Left colon (tissue), 2 donors: ENCODE data around the gene HEATR3. TPM values are rescaled to one million over a fixed set of nuclear protein-coding genes. Genes with fewer than 3 reads are reported as not detected.

Experiments used
- ATAC-seq: fragments of 200-7000 bp; cut with Tn5 transposase; one replicate; pipeline ENCODE4 v1.9.1; 2020; ENCODE audit warnings: mild to moderate bottlenecking, moderate library complexity
- DNase-seq, 2 donors: peaks; one replicate each; pipeline ENCODE4 v3.0.0-alpha.2; 2020
- intact Hi-C, 2 donors: fragments of 100-400 bp; cut with DNase I in 1 of 2; cut with micrococcal nuclease in 1 of 2; formaldehyde crosslinking; loops; one replicate each; pipeline versions ENCODE4 v1.11.2 to v1.14.0; 2022; cut with DNase I, micrococcal nuclease
- total RNA-seq, 2 donors: library from RNA; stranded (reverse); fragmentation: NEBNext Ultra II Directional; extraction: Animal tissue kit (Norgen Biotek cat#: 25700); gene quantifications; one replicate each; pipeline ENCODE4 v1.2.1, GENCODE V29; 2021
- donor health status: DM: no; HTN: no; CAD: no.
- donor health status: DM: yes; HTN: yes; CAD: no.

HEATR3 gene
- total RNA-seq, 2 donors from 2014 or later, result 17.4 to 22.5 TPM

DNA sequence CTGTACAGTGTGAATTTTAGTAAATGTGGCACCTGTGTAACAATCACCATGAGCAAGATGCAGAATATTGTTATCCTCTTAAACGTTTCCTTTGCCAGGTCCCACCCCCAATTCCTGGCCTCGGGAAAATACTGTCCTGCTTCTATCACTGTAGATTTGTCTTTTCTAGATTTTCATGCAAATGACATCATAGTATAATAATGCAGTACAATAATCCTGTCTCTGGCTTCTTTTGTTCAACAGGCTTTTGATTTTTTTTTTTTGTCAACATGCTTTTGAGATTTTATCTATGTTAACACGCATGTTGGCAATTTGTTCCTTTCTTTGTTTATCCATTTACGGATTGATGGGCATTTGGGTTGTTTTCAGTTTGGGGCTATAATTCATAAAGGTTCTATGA is 20.4 kb upstream of the HEATR3 start:
- intact Hi-C loops, result no loop called here
- ATAC-seq, result no peak
- no peak for DNase-seq

DNA sequence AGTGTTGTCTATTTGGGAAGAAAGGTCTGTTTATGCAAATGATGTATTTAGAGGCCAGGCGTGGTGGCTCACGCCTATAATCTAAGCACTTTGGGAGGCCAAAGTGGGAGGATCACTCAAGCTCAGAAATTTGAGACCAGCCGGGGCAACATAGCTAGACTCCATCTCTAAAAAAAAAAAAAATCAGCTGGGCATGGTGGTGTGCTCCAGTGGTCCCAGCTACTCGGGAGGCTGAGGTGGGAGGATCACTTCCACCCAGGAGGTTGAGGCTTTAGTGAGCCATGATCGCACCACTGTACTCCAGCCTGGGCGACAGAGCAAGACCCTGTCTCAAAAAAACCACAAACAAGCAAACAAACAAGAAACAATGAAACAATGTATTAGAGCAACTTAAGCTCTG is 18.9 kb upstream of the HEATR3 start:
- intact Hi-C loops, result no loop called here
- ATAC-seq (no peak), DNase-seq (no peak)

DNA sequence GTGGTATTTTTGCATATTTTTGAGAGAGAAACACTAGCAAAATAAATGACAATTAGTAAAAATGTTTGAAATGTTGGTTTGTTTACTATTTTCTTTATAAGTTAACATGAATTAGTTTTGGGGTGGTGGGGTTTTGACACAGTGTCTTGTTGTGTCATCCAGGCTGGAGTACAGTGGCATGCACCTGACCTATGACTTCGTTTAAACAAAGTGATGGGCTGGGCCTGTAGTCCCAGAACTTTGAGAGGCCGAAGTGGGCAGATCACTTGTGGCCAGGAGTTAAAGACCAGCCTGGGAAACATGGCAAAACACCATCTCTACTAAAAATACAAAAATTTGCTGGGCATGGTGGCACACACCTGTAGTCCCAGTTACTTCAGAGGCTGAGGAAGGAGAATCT is 17.9 kb upstream of the HEATR3 start:
- DNase-seq, result no peak
- no peak for ATAC-seq
- intact Hi-C loops, result no loop called here

DNA sequence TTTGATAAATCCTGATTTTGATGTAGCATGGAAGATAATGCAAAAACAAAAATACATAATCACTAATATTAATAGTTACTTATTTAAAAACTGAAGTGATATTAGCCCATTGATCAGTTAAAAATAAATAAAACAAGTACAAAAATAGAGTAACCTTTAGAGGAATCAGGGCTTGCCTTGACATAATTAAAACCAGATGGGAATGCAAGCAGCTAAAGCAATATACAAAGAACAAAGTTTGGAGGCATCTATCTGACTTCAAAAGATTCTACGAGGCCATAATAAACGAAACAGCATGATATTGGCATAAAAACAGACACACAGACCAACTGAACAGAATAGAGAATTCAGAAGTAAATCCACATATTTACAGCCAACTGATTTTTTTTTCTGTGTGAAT is 15.0 kb upstream of the HEATR3 start:
- ATAC-seq (no peak), DNase-seq (no peak)
- intact Hi-C loops, result no loop called here

DNA sequence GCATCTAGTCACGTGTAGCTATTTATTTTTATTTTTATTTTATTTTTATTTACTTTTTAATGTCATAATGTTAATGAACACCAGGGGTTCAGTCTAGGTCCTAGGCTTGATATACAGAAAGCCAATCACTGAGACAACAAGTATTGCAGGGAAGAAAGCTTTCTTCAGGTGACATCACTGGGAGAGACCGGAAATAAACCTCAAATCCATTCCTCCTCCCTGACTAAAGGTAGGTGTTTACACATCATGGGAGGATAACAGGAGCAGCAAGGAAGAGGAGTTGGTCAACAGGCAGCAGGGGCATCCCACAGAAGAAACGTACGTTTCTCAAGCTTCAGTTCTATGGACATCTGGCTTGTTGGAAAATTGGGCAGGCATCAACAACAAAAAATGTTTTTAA is 9.5 kb upstream of the HEATR3 start:
- DNase-seq, result no peak
- no peak for ATAC-seq
- intact Hi-C loops, result no loop called here

DNA sequence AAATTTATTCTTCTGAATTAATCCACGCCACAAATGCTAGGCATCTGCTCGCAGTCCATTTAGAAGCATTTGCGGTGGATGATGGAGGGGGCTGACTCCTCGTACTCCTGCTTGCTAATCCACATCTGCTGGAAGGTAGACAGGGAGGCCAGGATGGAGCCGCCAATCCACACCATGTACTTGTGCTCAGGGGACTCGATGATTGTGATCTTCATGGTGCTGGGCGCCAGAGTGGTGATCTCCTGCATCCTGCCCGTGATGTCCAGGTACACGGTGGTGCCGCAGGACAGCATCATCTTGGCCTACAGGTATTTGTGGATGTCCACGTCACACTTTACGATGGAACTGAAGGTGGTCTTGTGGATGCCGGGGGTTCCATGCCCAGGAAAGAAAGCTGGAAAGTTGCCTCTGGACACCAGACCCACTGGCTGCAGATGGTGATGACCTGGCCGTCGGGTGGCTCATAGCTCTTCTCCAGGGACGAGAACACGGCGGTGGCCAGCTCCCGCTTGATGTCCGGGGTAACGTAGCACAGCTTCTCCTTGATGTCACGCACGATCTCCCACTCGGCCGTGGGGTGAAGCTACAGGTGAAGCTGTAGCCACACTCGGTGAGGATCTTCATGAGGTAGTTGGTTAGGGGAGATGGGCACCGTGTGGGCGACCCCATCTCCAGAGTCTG is 7.5 kb upstream of the HEATR3 start:
- no peak for DNase-seq
- intact Hi-C loops, result no loop called here
- no peak for ATAC-seq

DNA sequence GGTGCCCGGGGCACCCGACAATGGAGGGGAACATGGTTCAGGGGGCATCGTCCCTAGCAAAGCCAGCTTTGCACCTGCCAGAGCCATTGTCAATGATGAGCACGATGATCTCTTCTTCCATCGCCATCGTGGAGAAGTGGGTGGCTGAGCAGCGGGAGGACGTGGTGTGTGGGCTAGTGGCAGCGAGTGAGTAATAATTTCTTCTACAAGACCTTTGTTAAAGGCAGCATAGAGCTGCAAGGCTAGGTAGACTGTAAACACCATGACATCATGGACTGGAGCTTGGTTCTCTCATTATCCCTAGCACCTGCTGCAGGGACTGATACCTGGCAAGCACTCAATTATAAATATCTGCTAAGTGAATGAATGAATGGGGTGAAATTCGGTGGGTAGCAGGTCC is 6.7 kb upstream of the HEATR3 start:
- DNase-seq (no peak), ATAC-seq (no peak)
- intact Hi-C loops, result no loop called here

DNA sequence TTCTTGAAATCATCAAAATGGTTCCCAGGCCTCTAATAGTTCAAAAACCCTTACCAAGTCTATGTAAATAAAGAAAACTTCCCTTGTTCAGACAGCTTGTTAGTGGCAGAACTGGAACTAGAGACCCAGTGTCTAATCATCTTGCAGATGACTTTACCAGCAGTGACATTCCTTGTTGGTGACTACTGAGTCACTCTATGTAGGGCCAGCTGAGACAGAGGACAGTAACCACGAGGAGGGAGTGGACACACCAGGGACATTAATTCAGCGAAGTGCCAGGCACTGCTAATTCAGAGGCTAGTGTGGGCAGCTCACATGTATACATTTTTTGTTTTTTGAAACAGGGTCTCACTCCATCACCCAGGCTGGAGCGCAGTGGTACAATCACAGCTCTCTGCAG is 6.1 kb upstream of the HEATR3 start:
- ATAC-seq (no peak), DNase-seq (no peak)
- intact Hi-C loops, result no loop called here

DNA sequence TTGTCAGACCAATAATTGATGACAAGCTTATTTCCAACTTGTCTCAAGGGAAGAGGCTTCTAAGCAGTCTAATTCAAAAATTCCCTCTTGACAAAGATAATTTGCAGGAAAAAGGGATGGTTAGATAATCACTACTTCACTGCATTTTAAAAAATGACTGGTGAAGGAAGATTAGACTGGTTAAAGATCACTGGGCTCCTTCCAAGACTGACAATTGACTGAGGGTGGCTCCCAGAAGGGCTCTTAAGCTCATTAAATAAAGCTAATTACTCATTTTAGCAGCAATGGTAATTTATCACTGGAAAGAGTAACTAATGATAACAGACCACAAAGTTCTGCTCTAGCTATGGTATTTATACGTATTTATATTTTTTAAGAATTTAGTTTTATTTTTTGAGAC is 4.4 kb upstream of the HEATR3 start:
- ATAC-seq, result no peak
- intact Hi-C loops, result no loop called here
- no peak for DNase-seq

DNA sequence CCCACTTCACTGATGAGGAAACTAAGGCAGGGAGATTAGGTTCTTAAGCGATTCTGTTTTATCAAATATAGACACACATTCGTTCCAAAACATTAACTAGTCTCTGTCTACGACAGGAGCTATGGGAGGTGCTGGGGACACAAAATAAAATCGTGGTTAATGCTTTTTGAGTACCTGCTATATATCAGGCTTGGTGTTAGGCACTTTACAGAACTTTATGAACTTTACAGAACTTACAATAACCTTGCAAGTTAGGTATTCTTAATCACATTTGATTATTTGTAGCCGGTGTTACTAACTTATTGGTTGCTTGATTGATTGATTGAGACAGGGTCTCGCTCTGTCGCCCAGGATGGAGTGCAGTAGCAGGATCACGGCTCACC is 538 bp upstream of the HEATR3 start:
- DNase-seq, result no peak
- no peak for ATAC-seq
- intact Hi-C loops, result no loop called here

DNA sequence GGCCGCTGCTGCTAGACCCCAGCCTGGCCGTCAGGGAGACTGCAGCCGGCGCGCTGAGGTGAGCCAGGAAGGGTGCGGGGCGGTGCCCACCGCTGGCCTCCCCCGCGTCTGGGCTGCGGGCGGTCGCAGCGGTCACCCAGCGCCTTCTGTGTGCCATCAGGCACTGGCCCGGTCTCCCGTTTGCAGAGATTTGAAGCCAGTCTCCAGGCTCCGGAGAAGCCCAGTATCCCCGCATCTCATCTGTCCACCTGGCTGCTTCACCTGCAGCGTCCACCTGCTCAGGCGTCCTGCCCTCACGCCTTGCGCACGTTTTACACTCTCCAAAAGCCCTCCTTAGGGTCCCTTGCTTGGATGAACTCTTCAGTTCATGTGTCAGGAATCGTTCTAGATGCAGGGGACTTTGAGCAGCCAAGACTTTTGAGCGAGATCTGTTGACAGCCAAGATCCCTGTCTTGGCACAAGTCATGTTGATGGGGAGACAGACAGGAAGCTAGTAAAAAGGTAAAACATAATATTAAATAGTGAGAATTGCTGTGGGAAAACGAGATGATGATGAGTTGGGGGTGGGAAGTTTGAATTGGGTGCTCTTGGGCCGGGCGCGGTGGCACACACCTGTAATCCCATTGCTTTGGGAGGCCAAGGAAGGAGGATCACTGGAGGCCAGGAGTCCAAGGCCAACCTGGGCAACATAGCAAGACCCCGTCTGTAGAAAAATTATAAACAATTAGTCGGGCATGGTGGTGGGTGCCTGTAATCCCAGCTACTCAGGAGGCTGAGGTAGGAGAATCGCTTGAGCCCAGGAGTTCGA is 916 bp downstream of the HEATR3 start:
- intact Hi-C loops, result no loop called here
- ATAC-seq, result no peak
- DNase-seq, result no peak

DNA sequence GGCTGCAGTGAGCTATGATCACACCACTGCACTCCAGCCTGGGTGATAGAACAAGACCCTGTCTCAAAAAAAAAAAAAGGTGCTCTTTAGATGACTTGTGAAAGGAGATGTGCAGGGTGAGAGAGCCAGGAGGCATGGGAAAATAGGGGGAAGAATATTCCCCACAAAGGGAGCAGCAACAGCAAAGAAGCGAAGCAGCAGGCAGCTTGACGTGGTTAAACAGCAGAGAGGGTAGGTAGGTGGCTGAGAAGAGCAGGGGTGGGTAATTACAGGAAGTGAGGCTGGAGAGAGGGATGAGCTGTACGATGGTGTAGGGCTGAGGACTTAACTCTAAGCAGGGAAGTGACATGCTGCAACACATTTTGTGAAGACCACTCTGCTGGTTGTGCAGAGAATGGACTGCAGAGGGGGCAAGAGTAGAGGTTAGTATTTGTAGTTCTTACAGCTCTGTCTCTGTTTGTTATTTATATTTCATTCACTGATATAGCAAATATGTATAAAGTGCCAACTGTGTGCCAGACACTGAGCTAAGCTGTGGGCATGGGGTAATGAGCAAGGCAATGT is 1.6 kb downstream of the HEATR3 start:
- ATAC-seq (no peak), DNase-seq (no peak)
- intact Hi-C loops, result no loop called here

DNA sequence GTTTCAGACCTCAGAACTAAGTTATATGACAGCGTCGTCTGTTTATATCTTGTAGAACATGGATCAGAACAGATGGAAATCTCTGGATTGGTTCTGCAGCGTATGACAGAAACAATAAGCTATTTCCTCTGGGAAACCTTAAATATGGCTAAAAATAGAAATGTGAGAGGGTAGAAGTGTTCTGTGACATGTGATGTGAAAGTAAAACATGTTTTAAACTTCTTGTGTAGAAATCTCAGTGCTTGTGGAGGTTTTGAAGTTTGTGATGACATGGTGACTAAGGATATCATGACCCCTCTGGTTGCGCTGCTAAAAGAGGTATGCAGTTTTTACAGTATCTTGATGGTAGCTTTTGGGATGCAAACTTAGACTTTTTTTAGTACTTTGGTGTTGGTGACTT is 2.8 kb downstream of the HEATR3 start:
- no peak for DNase-seq
- intact Hi-C loops, result no loop called here
- ATAC-seq, result no peak

DNA sequence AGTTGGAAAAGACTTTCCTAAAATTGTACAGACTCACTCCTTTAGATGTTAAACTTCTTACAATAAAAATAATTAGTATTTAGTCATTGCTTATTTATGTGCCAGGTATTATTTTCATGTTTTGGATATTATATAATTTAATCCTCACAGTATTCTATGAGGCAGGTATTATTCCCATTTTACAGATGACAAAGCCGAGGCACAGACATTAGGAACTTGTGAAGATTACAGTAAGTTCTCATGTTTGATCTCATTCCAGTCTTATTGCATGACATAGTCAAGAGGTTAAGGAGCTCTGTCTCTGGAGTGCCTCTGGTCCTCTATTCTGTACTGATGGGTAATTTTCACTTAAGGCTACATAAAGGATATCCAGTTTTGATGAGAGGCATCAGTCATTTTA is 3.3 kb downstream of the HEATR3 start:
- intact Hi-C loops, result no loop called here
- DNase-seq, result no peak
- ATAC-seq, result no peak

DNA sequence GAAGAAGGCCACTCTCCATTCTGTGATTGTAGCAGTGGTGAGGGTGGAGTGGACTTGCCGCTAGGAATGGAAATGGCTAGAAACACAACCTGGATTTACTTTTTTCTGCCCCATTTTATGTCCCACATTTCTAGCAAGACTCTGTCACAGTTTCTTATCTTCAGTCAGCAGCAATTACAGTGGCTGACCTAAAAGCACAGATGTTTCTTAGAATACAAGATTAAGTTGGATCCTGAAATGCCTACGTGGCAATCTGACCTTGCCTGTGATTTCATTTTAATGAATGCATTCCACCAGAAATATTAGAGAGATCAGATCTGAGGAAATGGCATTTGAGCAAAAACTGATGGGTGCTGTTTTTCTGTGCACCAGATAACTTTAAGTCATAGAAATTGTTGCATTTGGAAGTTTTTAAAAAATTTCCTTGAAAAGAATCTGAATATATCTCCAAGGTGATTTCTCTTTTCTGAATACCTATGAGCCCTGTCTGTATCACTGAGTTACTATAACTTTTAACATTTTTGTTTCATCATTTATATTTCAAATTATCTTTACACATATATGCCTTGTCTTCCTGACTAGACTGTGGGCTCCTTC is 5.4 kb downstream of the HEATR3 start:
- no peak for ATAC-seq
- no peak for DNase-seq
- intact Hi-C loops, result loop anchor here in 1 of 2 donors (10.0 kb wide), 1 partner anchor 64 kb away; no protein-coding TSS in a partner anchor

DNA sequence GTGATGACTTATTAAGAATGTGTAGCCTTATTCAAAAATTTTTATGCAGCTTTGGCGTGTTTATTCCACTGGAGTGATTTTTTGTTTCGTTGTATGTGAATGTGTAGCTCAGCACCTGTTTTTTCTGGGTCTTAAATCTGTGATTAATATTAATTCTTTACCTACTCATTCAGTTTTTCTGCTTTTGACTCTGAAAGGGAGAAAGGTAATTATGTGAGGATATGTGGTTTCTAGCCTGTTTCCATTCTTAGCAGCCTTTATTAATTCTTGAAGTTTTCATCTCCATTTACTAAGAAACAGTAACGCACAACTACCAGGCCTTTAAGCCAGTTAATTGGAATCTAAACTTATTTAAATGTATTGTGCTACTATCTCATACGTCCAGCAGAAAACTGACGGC is 7.0 kb downstream of the HEATR3 start:
- no peak for DNase-seq
- no peak for ATAC-seq
- intact Hi-C loops, result loop anchor here in 1 of 2 donors (10.0 kb wide), 1 partner anchor 62 kb away; no protein-coding TSS in a partner anchor

DNA sequence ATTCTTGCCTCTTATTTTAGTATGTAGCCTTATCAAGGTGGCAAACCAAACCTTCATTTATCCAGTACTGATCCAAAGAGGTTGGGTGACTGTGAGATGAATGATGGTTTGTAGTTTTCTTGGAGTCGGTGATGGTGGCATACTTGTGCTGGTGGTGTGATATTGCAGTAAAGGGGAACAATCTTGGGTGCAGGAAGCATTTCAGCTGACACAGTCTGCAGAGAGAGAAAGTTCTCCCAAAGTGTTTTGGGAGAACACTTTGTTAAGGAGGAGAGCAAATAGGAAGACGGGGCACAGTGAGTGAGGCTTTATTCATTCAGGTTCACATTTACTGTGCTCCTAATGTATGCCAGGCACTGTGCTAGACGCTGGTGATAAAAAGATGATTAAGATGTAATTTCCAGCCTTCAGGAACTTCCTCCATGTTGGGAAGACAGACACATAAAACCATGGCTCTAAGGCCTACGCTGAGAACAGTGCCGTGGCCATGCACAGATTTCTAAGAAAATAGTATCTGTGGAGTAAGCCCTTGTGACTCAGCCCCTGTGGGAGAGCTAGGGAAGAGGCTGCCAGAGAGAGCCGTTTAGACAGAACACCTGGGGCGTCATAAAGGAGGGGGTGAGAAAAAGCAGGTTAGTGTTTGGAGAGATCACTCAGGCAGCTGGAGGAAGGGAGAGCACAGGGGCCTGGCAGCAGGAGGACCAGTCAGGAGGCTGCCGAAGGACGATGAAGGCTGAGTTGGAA is 13.8 kb downstream of the HEATR3 start:
- ATAC-seq (no peak), DNase-seq (no peak)
- intact Hi-C loops, result loop anchor here in 1 of 2 donors (10.0 kb wide), 1 partner anchor 55 kb away; no protein-coding TSS in a partner anchor

DNA sequence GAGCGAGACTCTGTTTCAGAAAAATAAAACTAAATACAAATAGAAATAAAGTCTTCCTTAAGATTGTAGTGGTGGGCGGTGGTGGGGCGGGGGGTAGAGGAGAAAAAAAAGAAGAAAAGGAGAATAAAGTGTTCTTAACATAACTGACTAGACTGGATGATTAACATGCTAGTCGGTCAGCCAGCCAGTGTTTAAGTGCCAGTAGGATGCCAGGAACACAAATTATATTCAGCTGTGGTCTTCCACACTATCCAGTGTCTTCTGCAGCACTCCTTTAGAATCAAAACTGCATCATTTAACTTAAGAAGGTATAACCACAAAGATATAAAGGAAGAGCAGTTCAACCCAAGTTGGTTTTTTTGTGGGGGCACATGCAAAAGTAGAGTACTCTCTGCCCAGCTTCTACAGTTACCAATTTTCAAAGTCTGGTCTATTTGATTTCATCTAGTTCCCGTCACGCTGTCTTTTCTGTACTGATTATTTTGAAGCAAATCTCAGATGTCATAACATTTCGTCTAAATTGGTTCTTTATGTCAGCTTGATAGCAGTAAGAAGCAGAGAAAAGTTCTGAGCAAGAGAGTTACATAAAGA is 15.8 kb downstream of the HEATR3 start:
- ATAC-seq, result no peak
- no peak for DNase-seq
- intact Hi-C loops, result no loop called here

DNA sequence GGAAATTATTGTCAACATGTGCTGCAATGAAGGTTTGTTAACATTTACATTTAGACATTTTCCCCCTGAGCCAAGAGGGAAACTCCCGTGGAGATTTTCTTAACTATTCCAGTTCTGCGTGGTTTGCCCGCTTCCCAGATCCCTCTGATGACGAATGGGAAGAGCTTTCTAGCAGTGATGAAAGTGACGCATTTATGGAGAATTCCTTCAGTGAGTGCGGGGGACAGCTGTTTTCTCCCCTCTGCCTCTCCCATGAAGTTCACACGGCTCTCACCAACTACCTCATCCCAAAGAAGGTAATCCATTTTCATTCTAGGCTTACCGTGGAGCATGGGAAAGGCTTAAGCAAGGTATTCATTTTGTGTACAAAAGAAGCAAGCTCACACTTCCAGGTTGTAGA is 18.2 kb downstream of the HEATR3 start:
- no peak for ATAC-seq
- intact Hi-C loops, result no loop called here
- DNase-seq, result no peak
